ENCODE results near the gene ALDOB.
A peak's percentile ranks its signal among the peaks of the same experiment; 100 is the strongest.

Gene ALDOB

DNA sequence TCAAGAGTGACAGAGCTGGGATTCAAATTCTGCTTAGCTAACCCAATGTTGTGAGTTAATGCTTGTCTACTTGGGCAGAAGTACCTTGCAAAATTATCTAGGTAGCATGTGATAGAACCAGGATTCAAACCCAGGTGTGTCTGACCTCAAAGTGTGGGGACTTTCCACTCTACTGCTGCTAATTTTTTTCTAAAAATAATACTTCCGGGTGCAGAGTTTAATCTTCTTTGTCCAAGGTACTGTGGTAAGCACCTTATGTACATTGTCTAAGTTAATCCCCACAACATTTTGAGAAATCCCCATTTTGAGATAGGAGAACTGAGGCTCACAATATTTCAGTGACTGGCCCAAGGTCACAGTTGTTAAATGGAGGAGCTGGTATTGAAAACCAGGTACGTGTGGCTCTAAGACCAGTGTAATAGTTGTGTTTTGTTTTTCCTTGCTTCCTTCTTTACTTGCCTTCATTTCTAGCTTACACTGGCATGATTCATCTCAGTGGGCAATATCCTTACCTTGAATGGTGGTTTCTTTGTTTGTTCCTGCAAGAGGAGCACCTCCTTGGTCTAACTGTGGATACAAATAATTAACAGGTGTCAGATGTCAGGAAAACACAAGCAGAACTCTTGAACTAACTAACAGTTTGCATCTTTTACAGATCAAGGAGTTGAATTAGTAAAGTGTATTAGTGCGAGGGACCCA is 7.5 kb downstream of the ALDOB start:
- TF ChIP-seq, protein P1, sequence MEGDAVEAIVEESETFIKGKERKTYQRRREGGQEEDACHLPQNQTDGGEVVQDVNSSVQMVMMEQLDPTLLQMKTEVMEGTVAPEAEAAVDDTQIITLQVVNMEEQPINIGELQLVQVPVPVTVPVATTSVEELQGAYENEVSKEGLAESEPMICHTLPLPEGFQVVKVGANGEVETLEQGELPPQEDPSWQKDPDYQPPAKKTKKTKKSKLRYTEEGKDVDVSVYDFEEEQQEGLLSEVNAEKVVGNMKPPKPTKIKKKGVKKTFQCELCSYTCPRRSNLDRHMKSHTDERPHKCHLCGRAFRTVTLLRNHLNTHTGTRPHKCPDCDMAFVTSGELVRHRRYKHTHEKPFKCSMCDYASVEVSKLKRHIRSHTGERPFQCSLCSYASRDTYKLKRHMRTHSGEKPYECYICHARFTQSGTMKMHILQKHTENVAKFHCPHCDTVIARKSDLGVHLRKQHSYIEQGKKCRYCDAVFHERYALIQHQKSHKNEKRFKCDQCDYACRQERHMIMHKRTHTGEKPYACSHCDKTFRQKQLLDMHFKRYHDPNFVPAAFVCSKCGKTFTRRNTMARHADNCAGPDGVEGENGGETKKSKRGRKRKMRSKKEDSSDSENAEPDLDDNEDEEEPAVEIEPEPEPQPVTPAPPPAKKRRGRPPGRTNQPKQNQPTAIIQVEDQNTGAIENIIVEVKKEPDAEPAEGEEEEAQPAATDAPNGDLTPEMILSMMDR (IDR thresholded peaks at IDR 0.05; ENCODE audit: borderline replicate concordance, control extremely low read depth, extremely low read depth, insufficient read depth, missing control alignments): no peak
- peak; percentile 18 for DNase-seq (ENCODE audit: low spot score)
- in situ Hi-C loops (cut with MboI; ENCODE audit: low sequenced_read_pairs, unreplicated experiment): no loop called here

DNA sequence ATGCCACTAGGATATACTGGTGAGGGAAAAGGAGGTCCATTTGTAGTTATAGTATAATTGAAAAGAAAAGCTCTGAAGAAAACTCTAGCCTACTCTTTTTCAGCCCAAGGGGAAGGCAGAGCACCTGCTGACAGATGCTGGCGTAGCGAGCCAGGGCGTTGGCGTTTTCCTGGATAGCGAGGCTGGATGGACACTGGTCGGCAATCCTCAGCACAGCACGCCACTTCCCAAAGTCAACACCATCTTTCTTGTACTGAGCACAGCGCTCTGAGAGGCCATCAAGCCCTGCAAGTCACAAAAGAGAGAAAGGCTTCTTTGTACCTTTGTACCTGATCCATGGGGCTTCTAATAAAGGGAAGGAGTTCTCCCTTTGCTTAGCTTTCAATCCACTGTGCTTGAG is 8.2 kb downstream of the ALDOB start:
- in situ Hi-C loops (cut with MboI; ENCODE audit: low sequenced_read_pairs, unreplicated experiment): no loop called here
- TF ChIP-seq, protein P1 (IDR thresholded peaks at IDR 0.05; ENCODE audit: borderline replicate concordance, control extremely low read depth, extremely low read depth, insufficient read depth, missing control alignments): no peak
- DNase-seq (ENCODE audit: low spot score): no peak

DNA sequence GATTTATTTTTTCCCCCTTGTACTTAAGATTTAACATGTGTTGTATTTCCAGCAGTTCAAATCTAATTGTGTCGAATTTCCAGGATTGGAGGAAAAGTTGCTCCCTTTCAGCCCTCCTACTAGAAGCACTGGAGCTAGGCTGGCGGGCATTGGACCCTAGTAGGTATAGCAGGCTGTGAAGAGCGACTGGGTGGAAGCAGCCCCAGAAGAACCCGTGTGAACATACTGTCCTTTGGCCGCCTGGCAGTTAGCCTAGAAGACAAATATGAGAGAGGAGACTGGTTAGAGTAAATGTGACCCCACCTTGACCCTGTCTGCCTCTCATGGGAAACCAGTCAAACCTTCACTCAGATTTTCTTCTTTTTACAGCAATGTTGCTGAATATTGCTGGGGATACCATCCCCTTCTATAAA is 13.9 kb downstream of the ALDOB start:
- TF ChIP-seq, protein P1 (IDR thresholded peaks at IDR 0.05; ENCODE audit: borderline replicate concordance, control extremely low read depth, extremely low read depth, insufficient read depth, missing control alignments): no peak
- DNase-seq (ENCODE audit: low spot score): no peak
- in situ Hi-C loops (cut with MboI; ENCODE audit: low sequenced_read_pairs, unreplicated experiment): no loop called here

DNA sequence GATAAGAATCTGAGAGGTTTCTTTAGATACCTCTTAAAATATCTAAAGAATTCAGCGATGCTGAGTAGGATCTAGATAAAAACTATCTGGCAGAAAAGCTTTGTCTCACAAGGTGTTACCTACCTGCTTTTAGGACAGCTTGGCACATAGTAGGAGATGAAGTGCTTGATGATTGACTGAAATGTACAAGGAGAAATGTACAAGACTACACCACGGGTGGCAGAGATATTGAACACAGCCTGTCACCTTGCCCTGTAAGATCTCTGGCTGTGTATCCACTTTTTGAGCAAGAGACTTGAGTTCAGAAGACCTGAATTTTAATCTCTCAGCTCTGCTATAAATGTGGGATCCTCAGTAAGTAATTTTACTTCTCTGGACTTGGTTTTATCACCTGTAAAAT is 15.7 kb downstream of the ALDOB start:
- TF ChIP-seq, protein P1 (IDR thresholded peaks at IDR 0.05; ENCODE audit: borderline replicate concordance, control extremely low read depth, extremely low read depth, insufficient read depth, missing control alignments): no peak
- DNase-seq (ENCODE audit: low spot score): no peak
- in situ Hi-C loops (cut with MboI; ENCODE audit: low sequenced_read_pairs, unreplicated experiment): no loop called here

DNA sequence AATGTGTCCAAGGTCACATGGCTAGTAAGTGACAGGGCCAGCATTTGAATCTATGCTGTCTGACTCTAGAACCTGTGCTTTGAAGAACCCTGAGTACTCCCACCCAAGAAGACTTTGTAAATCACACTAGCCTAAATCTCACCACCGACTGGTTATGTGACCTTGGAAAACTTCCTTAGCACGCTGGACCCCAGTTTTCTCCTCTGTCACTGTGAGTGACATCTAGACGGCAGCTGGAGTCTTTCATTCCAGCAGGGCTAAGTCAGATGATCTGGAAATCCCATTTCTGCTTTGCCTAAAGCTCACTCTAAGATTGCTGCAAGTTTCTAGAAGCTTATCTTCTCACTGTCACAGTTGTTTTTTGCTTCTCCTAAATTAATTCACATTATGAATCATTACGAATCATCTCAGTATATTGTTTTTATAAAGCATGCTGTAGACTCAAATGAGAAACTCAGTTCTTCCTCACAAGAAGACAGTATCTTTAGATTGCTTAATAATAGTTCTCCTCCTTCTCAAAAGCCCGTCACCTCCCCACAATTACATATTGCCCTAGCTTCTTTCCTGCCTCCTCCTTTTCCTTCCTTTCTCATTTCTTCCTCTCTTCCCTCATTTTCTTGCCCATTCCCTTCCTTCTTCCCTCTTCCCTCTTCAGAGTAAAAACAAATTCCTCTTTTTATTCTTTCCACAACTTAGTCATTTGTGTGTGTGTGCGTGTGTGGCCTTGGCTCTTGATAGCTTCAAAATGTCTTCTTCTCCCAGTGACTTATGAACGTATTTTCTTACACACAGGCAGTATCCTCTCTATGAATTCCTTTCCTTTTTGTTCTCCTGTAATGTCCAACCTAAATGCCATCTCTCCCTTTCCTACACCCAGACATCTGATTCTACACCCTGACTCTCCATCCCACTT is 16.8 kb downstream of the ALDOB start:
- in situ Hi-C loops (cut with MboI; ENCODE audit: low sequenced_read_pairs, unreplicated experiment): no loop called here
- DNase-seq (ENCODE audit: low spot score): no peak
- TF ChIP-seq, protein P1 (IDR thresholded peaks at IDR 0.05; ENCODE audit: borderline replicate concordance, control extremely low read depth, extremely low read depth, insufficient read depth, missing control alignments): no peak

DNA sequence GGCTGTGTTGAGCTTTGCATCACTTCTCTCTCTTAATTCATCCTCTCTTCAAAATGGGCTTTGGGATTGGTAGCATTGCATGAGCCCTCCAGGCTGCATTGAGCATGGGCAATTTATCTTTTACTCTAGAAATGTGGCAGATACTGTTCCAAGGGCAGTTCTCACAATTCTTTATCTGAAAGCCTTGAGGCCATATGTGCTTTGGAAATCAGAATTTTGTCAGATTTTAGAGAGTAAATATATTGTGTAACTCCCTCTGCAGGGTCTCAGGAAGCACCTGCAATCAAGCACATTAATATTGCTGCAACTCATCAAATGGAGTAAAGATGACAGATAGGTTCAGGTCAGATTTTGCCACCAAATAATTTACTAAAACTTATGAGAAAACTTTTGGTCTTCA is 17.6 kb downstream of the ALDOB start:
- TF ChIP-seq, protein P1 (IDR thresholded peaks at IDR 0.05; ENCODE audit: borderline replicate concordance, control extremely low read depth, extremely low read depth, insufficient read depth, missing control alignments): no peak
- in situ Hi-C loops (cut with MboI; ENCODE audit: low sequenced_read_pairs, unreplicated experiment): no loop called here
- DNase-seq (ENCODE audit: low spot score): no peak
